Body of pancreas (tissue), 4 donors: Measurements from ENCODE around the gene MBNL1. TPM values are rescaled to one million over a fixed set of nuclear protein-coding genes. Genes with fewer than 3 reads are reported as not detected.
A peak's percentile ranks its signal among the peaks of the same experiment; 100 is the strongest.

ENCODE experiments used
- ATAC-seq: fragments of 150-250 bp; one replicate; pipeline ENCODE4 v1.9.1; 2016
- DNase-seq, 4 donors: peaks; one replicate each; pipeline ENCODE4 v3.0.0-alpha.2; 2019
- H3K27ac ChIP-seq, 4 donors: fragments of 200-600 bp; sonication (generic); 1 replicate in 3 of 4; 2 replicates in 1 of 4; pipeline versions ENCODE4 v1.5.1 to v1.6.1; 2016 to 2019; ENCODE audit warnings: mild to moderate bottlenecking in 1 of 4, mixed read lengths in 1 of 4, moderate library complexity in 1 of 4
- H3K27me3 ChIP-seq, 2 donors: fragments of 200-600 bp; sonication (generic); one replicate each; pipeline ENCODE4 v1.6.0; 2016; ENCODE audit warnings: mild to moderate bottlenecking in 1 of 2
- H3K36me3 ChIP-seq, 2 donors: fragments of 200-600 bp; sonication (generic); replicated peaks in 1 of 2; 2 replicates each; pipeline ENCODE4 v1.5.1; 2016; ENCODE audit warnings: low read depth in 2 of 2; ENCODE audit not compliant: insufficient read depth in 1 of 2
- H3K4me1 ChIP-seq: fragments of 200-600 bp; sonication (generic); one replicate; pipeline ENCODE4 v1.6.0; 2016
- H3K4me3 ChIP-seq, 2 donors: fragments of 200-600 bp; sonication (generic); 1 replicate in 1 of 2; 2 replicates in 1 of 2; pipeline ENCODE4 v1.5.1; 2016 to 2019
- H3K9me3 ChIP-seq, 3 donors: fragments of 200-600 bp; sonication (generic); 1 replicate in 2 of 3; 2 replicates in 1 of 3; pipeline ENCODE4 v1.5.1; 2016
- POLR2A ChIP-seq, 3 donors: fragments of 450-650 bp; IDR thresholded peaks; one replicate each; pipeline ENCODE4 v1.6.1; 2016; ENCODE audit warnings: antibody characterized with exemption in 3 of 3, mild to moderate bottlenecking in 2 of 3
- WGBS, 2 donors: methylation state at CpG; one replicate each; pipeline ENCODE4 v1.1.5; 2017; 5-methylcytosine and 5-hydroxymethylcytosine counted together
- intact Hi-C: fragments of 100-400 bp; cut with DNase I; formaldehyde crosslinking; loops from one replicate; pipeline ENCODE4 v1.15.1; 2023
- total RNA-seq, 2 donors: library from RNA; depleted of rRNA; stranded (reverse); fragments of >200 nt; gene quantifications; one replicate each; pipeline ENCODE4 v1.1.0, GENCODE V29; 2016
- TF ChIP-seq, protein P1 (sequence below), 7 experiments: fragments of 450-650 bp in 4 of 7; fragments of 200-600 bp in 3 of 7; sonication (generic) in 3 of 7; IDR thresholded peaks; one replicate each; pipeline ENCODE4 v1.5.1; 2016 to 2019; ENCODE audit warnings: antibody characterized with exemption in 7 of 7

MBNL1 gene
- total RNA-seq, 2 donors from 2014 or later: 77.3 to 82.4 TPM

DNA sequence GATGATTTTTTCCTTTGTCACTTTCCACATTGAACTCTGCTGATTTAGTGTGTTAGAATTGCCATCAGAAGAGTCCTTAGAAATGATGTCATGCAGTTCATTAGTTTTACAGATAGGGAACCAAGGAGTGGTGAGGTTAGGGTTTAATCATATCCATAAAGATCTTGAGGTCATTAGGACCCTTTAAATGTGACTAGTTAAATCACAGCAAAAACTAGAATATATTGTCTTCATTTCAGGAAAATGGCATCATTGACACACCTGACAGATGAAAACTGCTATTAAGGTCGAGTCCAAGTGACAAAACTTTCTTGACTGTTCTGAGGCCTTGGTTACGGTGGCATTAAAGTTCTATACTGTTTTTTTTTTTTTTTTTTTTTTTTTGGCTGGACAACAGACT, 50.5 kb downstream of the MBNL1 start:
- 83 to 84% methylated on average over 2 of the region's 2 CpGs for WGBS, 2 donors
- ATAC-seq: no peak
- Histone ChIP-seq H3K27ac (no peak overlapping the region), H3K4me1 (peaks cover 49% of the 10 kb centered on the region), H3K36me3 (no peaks in the 10 kb centered on the region), H3K27me3 (no peaks in the 10 kb centered on the region), H3K4me3 (no peak overlapping the region), H3K9me3 (no peaks in the 10 kb centered on the region)
- intact Hi-C loops: no loop called here
- no peak for TF ChIP-seq POLR2A (IDR thresholded peaks at IDR 0.05)
- TF ChIP-seq, protein P1, sequence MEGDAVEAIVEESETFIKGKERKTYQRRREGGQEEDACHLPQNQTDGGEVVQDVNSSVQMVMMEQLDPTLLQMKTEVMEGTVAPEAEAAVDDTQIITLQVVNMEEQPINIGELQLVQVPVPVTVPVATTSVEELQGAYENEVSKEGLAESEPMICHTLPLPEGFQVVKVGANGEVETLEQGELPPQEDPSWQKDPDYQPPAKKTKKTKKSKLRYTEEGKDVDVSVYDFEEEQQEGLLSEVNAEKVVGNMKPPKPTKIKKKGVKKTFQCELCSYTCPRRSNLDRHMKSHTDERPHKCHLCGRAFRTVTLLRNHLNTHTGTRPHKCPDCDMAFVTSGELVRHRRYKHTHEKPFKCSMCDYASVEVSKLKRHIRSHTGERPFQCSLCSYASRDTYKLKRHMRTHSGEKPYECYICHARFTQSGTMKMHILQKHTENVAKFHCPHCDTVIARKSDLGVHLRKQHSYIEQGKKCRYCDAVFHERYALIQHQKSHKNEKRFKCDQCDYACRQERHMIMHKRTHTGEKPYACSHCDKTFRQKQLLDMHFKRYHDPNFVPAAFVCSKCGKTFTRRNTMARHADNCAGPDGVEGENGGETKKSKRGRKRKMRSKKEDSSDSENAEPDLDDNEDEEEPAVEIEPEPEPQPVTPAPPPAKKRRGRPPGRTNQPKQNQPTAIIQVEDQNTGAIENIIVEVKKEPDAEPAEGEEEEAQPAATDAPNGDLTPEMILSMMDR (IDR thresholded peaks at IDR 0.05): peak in 1 of 7 experiments; percentile 3
- DNase-seq: no peak

DNA sequence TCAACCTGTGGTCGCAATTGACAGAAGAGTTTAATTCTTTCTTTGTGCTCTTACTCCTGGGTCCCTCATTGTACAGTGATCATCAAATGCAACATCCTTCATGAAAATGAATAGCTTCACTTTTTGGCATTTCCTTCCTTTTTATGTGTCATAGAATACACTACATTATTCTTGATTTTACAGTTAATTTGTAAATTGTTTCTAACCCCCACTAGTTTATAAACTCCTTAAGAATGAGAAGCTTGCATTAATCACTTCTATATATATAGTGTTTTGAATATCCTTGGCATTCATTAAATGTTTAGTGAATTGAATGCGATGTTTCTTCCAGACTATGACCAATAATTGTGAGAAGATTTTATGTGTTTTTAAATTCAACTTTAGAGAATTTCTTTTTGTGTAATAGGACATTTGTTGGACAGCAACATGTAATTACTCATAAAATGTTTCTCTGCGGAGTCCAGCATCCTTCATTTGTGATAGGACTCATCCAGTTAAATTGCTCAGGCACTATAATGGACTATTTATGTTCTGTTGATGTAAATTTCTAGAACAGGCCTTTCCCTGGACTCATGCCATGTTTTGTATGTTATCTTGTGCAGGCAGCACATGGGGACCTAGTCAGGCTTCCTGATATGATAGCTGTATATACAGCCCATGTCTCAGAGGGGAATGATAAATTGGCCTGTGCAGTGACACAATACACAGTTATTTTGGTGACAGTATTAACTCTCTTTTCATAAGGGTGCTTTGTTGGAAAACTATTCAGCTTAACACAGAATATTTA, 51.3 kb downstream of the MBNL1 start:
- no peak for ATAC-seq
- intact Hi-C loops: no loop called here
- Histone ChIP-seq H3K4me1 (peaks cover 41% of the 10 kb centered on the region), H3K36me3 (no peaks in the 10 kb centered on the region), H3K4me3 (no peak overlapping the region), H3K27me3 (no peaks in the 10 kb centered on the region), H3K27ac (peak overlapping the region in 1 of 4 donors; percentile 41), H3K9me3 (no peaks in the 10 kb centered on the region)
- TF ChIP-seq POLR2A (IDR thresholded peaks at IDR 0.05): no peak
- TF ChIP-seq, protein P1 (IDR thresholded peaks at IDR 0.05): no peak
- 86 to 92% methylated on average over 3 of the region's 3 CpGs for WGBS, 2 donors
- DNase-seq: no peak

DNA sequence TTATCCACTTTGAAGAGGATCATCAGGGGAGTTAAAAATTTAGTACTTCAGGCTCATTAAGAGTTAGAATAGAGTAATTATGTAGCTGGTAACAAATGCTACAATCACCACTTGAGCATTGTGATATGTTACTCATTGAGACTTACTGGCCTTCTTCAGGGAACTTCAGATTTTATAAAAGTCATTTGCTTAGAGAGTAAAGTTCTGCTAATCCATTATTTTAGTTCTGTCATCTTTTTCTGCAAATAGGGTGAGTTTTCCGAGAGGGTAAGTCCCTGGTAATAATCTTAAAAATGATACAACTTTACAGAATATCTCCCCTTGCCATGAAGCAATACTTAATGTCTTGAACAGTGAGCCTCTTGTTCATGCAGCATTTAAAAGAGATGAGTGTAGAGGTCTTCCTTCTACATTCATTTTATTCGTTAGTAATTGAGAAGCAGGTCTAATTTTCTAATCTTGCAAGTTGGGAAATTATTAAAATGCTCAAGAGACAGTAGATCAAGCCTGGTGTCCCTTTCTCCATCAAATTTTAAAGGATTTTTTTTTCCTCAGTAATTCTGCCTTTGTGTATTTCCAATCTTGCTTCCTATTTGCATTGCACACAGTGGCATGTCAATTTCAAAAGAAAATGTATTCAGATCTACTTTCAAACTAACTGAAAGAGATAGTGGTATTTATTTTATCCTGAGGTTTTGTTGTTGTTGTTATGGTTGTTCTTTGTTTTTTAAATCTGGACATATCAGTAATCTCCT, 52.6 kb downstream of the MBNL1 start:
- Histone ChIP-seq H3K4me3 (no peak overlapping the region), H3K27me3 (no peaks in the 10 kb centered on the region), H3K4me1 (peaks cover 33% of the 10 kb centered on the region), H3K9me3 (no peaks in the 10 kb centered on the region), H3K36me3 (no peaks in the 10 kb centered on the region), H3K27ac (peak overlapping the region in 1 of 4 donors; percentile 31)
- TF ChIP-seq, protein P1 (IDR thresholded peaks at IDR 0.05): no peak
- no peak for TF ChIP-seq POLR2A (IDR thresholded peaks at IDR 0.05)
- WGBS, 2 donors: 46 to 56% methylated on average over 2 of the region's 2 CpGs
- ATAC-seq: no peak
- intact Hi-C loops: no loop called here
- DNase-seq: no peak

DNA sequence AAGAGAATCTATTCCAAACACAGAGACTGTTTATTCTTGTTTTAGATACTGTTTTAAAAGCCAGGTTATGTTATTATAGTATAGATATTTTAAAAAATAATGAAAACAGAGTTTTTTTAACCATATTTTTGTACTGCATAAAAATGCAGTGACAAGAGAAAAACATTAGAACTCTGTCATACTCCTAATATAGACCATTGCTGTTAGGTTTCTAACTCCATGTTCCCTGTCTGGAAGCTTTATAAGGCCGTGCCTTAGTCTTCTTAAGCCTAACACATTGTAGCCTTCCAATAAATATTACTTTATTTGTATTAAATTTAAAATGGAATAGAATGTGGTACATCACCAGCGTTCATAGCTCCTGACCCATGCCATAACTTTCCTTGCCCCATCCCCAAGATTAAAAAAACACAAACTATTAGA, 53.2 kb downstream of the MBNL1 start:
- 89 to 98% methylated on average over 2 of the region's 2 CpGs for WGBS, 2 donors
- H3K27me3 ChIP-seq: no peaks in the 10 kb centered on the region
- H3K9me3 ChIP-seq: no peaks in the 10 kb centered on the region
- DNase-seq (no peak), ATAC-seq (no peak)
- intact Hi-C loops: no loop called here
- H3K4me1 ChIP-seq: peaks cover 30% of the 10 kb centered on the region
- H3K4me3 ChIP-seq: no peak overlapping the region
- no peak for TF ChIP-seq POLR2A (IDR thresholded peaks at IDR 0.05)
- TF ChIP-seq, protein P1 (IDR thresholded peaks at IDR 0.05): no peak
- H3K36me3 ChIP-seq: no peaks in the 10 kb centered on the region
- H3K27ac ChIP-seq: no peak overlapping the region
